Loucy (cell line): ENCODE measurements around the gene AVP.

Experiments
- CTCF ChIP-seq: fragments of 200-600 bp; sonication (generic); conservative IDR thresholded peaks from 2 replicates; pipeline ENCODE4 v1.5.1; 2014; ENCODE audit warnings: mild to moderate bottlenecking, antibody characterized with exemption, low read length
- EZH2phosphoT487 ChIP-seq: fragments of 200-600 bp; IDR thresholded peaks from 2 replicates; pipeline ENCODE4 v1.6.1; 2018; ENCODE audit warnings: antibody characterized with exemption, mild to moderate bottlenecking, moderate library complexity, borderline replicate concordance

GRCh38 chr20:3115190-3116107 lies 30.9 kb upstream of the AVP start:
- TF ChIP-seq CTCF (peak; percentile 77), EZH2phosphoT487 (no peak)
